Mucosa of descending colon (tissue), 3 donors: ENCODE data around the gene CXCR6. TPM values are rescaled to one million over a fixed set of nuclear protein-coding genes. Genes with fewer than 3 reads are reported as not detected.

ENCODE experiments used
- ATAC-seq: fragments of 200-7000 bp; cut with Tn5 transposase; one replicate; pipeline ENCODE4 v1.9.1; 2020; ENCODE audit warnings: mild to moderate bottlenecking, moderate library complexity
- DNase-seq, 3 donors: peaks; one replicate each; pipeline ENCODE4 v3.0.0-alpha.2; 2020
- H3K36me3 ChIP-seq: fragments of 200-600 bp; one replicate; pipeline ENCODE4 v1.8.0; 2021; ENCODE audit warnings: low read depth, mild to moderate bottlenecking
- H3K4me1 ChIP-seq: fragments of 200-600 bp; one replicate; pipeline ENCODE4 v1.8.0; 2021; ENCODE audit warnings: low read depth, mild to moderate bottlenecking
- H3K4me3 ChIP-seq: fragments of 200-600 bp; one replicate; pipeline ENCODE4 v1.8.0; 2021; ENCODE audit warnings: mild to moderate bottlenecking
- H3K9me3 ChIP-seq: fragments of 200-600 bp; one replicate; pipeline ENCODE4 v1.8.0; 2021; ENCODE audit warnings: mild to moderate bottlenecking
- CTCF ChIP-seq: fragments of 200-600 bp; IDR thresholded peaks from one replicate; pipeline ENCODE4 v1.8.0; 2022; ENCODE audit warnings: antibody characterized with exemption, mild to moderate bottlenecking
- intact Hi-C, 2 donors: fragments of 100-400 bp; cut with DNase I in 1 of 2; cut with micrococcal nuclease in 1 of 2; formaldehyde crosslinking; loops; one replicate each; pipeline versions ENCODE4 v1.11.0 to v1.11.1; 2022; cut with DNase I, micrococcal nuclease
- total RNA-seq, 3 donors: library from RNA; stranded (reverse); fragmentation: NEBNext Ultra II Directional in 2 of 3; extraction: Animal tissue kit (Norgen Biotek cat#: 25700) in 2 of 3; gene quantifications; one replicate each; pipeline versions ENCODE4 v1.2.1 to v1.2.4, GENCODE V29; 2021 to 2023
- donor health status: DM: no; HTN: no; CAD: no; lungs with moderate emphysema.
- donor health status: DM: no; HTN: no; CAD: no.
- donor health status: DM: no; HTN: yes; CAD: no.

Gene CXCR6
- total RNA-seq, 3 donors from 2014 or later: 1.5 to 3.6 (median 1.7) TPM

GRCh38 chr3:45944830-45945620 is 1.8 kb downstream of the CXCR6 start:
- no peak for TF ChIP-seq CTCF
- intact Hi-C loops: loop anchor here in 1 of 2 donors (5.0 kb wide), 1 partner anchor 132 kb away; no protein-coding TSS in a partner anchor
- ATAC-seq (peak; percentile 30), DNase-seq (no peak)
- no peaks in the 10 kb centered on the region for H3K36me3 ChIP-seq
- peaks cover 5% of the 10 kb centered on the region for H3K4me1 ChIP-seq
- no peaks in the 10 kb centered on the region for H3K9me3 ChIP-seq
- no peak overlapping the region for H3K4me3 ChIP-seq

- intact Hi-C loops: no loop called here
- DNase-seq (no peak), ATAC-seq (peak; percentile 26)
- Histone ChIP-seq H3K4me1 (peaks cover 5% of the 10 kb centered on the region), H3K36me3 (no peaks in the 10 kb centered on the region), H3K4me3 (no peak overlapping the region), H3K9me3 (no peaks in the 10 kb centered on the region)
- TF ChIP-seq CTCF: no peak
These were observed 3.0 kb downstream of the CXCR6 start for GRCh38 chr3:45946307-45946706.

- Histone ChIP-seq H3K36me3 (no peaks in the 10 kb centered on the region), H3K4me3 (no peak overlapping the region), H3K9me3 (no peaks in the 10 kb centered on the region), H3K4me1 (peaks cover 5% of the 10 kb centered on the region)
- TF ChIP-seq CTCF: no peak
- intact Hi-C loops: no loop called here
- DNase-seq (no peak), ATAC-seq (no peak)
These were observed 3.6 kb downstream of the CXCR6 start for GRCh38 chr3:45946875-45947274.

- no peaks in the 10 kb centered on the region for H3K9me3 ChIP-seq
- no peaks in the 10 kb centered on the region for H3K36me3 ChIP-seq
- no peak for TF ChIP-seq CTCF
- H3K4me1 ChIP-seq: peaks cover 1% of the 10 kb centered on the region
- intact Hi-C loops: no loop called here
- ATAC-seq (no peak), DNase-seq (no peak)
- no peak overlapping the region for H3K4me3 ChIP-seq
These were observed 4.1 kb downstream of the CXCR6 start for GRCh38 chr3:45947361-45947760.

- TF ChIP-seq CTCF: no peak
- no peak for ATAC-seq
- no peaks in the 10 kb centered on the region for H3K9me3 ChIP-seq
- intact Hi-C loops: no loop called here
- no peak overlapping the region for H3K4me3 ChIP-seq
- no peak for DNase-seq
- H3K36me3 ChIP-seq: no peaks in the 10 kb centered on the region
- H3K4me1 ChIP-seq: no peaks in the 10 kb centered on the region
These were observed 5.1 kb downstream of the CXCR6 start for GRCh38 chr3:45948311-45948781.
